Right renal pelvis (tissue), 4 donors: ENCODE data around the gene MTMR3. TPM values are rescaled to one million over a fixed set of nuclear protein-coding genes. Genes with fewer than 3 reads are reported as not detected.

Experiments
- DNase-seq, 4 donors: peaks; one replicate each; pipeline ENCODE4 v3.0.0-alpha.2; 2013; ENCODE audit warnings: low read depth in 4 of 4, low spot score in 3 of 4, missing footprints in 1 of 4
- polyA plus RNA-seq, 4 donors: library from polyadenylated mRNA; unstranded; fragments of 120-200 nt; gene quantifications; one replicate each; pipeline ENCODE4 v1.2.1, GENCODE V29; 2013; ENCODE audit not compliant: insufficient read length in 4 of 4

MTMR3 gene
- polyA plus RNA-seq, 4 donors: 30.9 to 41.6 (median 36.2) TPM

DNA sequence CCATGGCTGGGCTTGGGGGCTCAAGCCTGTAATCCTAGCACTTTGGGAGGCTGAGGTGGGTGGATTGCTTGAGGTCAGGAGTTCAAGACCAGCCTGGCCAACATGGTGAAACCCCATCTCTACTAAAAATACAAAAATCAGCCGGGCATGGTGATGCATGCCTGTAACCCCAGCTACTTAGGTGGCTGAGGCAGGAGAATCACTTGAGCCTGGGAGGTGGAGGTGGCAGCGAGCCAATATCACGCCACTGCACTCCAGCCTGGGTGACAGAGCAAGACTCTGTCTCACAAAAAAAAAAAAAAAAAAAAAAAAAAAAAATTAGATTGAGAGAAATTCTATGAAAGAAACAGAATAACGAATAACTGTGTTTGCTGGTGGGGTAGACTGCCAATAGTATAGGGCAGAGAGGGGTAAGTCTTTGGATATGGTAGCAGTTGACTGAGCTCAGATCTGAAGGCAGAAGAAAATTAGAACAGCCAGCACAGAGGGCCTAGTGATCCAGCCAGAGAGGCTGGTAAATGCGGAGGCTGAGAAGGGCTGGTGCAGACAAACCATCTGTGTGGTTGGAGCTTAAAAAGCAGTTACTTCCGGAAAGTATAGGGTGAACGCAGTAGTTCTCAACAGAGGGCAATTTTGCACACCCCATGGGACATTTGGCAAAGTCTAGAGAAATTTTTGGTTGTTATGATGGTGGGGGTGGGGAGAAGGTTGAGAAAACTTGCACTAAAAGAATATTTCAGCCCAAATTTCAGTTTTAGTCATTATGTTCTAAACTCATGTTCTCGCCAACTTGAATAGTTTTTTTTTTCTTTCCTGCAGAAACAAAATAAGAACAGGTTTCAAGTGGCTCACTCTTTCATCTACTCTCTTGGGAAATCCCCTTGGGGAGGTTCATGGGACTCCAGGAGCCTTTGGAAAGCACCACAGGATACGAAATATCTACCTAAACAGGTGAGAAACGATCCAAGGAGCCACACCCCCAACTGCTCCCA is 195.6 kb downstream of the MTMR3 start:
- no peak for DNase-seq

DNA sequence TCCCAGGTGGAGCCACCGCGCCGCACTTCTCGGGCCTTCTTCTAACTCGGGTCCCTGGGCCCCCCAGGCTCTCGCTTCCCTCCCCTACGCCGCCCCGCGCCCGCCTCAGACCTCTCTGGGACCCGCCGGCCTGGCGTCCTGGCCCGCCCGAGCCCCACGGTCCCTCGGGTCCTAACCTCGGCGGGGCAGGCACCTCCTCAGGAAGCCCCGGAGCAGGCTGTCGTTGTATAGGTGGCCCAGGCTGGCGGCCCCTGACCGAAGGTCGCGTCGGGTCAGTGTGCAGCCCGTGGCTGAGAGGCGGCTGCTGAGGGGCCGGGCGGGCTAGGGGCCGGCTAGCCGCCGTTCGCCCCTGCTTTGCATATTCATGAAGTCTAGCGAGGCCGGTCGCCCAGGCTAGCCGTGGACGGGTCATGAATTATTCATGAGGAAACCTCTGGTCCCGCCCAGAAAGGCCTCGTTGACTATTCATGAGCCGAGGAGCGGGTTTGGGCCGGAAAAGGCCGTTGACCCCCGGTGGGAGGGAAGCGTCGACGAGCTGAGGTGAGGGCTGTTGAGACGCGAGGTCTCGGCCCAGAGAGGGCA is 197.1 kb downstream of the MTMR3 start, which contains the start of gene HORMAD2:
TSS of gene HORMAD2 (plus strand) at position 513 of the 582 bp plus-strand sequence. CDS start 13,489 bp downstream, outside the sequence.
- peak; percentile 29 to 44 (median 32) for DNase-seq

Other genes starting within 250 kb of the MTMR3 start
- gene CABP7, start 163.2 kb upstream of the MTMR3 start, polyA plus RNA-seq: under 1 TPM; 0.06 to 0.24 (median 0.14) TPM
- 10 to 100 TPM; 22.8 to 29.7 (median 24.7) TPM for gene ZMAT5, start 116.2 kb upstream of the MTMR3 start, polyA plus RNA-seq
- gene UQCR10, start 115.8 kb upstream of the MTMR3 start, polyA plus RNA-seq: 100 to 1,000 TPM; 141 to 159 (median 154) TPM
- gene ASCC2, start 44.9 kb upstream of the MTMR3 start, polyA plus RNA-seq: 10 to 100 TPM; 41.1 to 47.7 (median 42.4) TPM
- gene HORMAD2, start 197.3 kb downstream of the MTMR3 start, polyA plus RNA-seq: under 1 TPM in 1 of 4 donors, not detected in 3; 0.10 TPM